ENCODE results near the gene MOCS3. TPM values are rescaled to one million over a fixed set of nuclear protein-coding genes. Genes with fewer than 3 reads are reported as not detected.

The MOCS3 gene
- total RNA-seq, 5 donors from 2014 or later (not counting 1 experiment from before 2014, with no cell fraction given) = 2.6 to 8.3 (median 7.6) TPM

DNA sequence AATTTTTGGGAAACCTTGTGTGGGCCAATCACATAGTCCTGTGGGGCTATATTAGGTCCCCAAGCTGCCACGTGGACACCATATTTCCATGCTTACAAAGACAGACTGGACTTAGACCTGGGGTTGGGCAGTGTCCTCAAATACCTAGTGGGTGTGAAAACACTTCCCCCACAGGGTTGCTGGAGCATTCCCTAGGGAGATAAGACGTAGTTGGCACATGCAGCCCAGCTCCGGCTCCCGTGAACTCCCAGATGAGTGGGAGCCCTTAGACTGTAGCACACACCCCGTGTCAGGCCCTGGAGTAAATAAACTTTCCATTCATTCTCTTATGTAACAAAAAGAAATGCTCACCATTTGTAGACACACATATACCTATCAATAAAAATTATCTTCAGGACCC lies 50.1 kb downstream of the MOCS3 start:
- Mint-ChIP-seq H3K27me3 (peaks cover 24 to 29% of the 10 kb centered on the region in 2 donors), H3K4me1 (no peaks in the 10 kb centered on the region), H3K36me3 (no peaks in the 10 kb centered on the region), H3K9me3 (no peaks in the 10 kb centered on the region), H3K27ac (no peak overlapping the region), H3K4me3 (no peak overlapping the region)
- WGBS (ENCODE audit: insufficient coverage) = no CpG with 5 or more reads among the region's 5 CpGs
- POLR2A ChIA-PET = no interaction called here
- no peaks in the 10 kb centered on the region for H3K36me3 ChIP-seq (ENCODE audit: control insufficient read depth in 2 of 2, extremely low read depth in 1 of 2, insufficient read depth in 1 of 2, low read length in 1 of 2)
- ATAC-seq (replicated peaks in 1 of 4) (no peak), DNase-seq (no peak)
- CTCF ChIA-PET = no interaction called here
- no peaks in the 10 kb centered on the region for H3K9me3 ChIP-seq
- H3K4me3 ChIP-seq (ENCODE audit: control insufficient read depth in 1 of 2, extremely low read depth in 1 of 2, low read length in 1 of 2) = no peak overlapping the region
- H3K27ac ChIP-seq (ENCODE audit: low read length) = no peak overlapping the region
- H3K4me1 ChIP-seq (ENCODE audit: control insufficient read depth in 1 of 2, extremely low read depth in 1 of 2, insufficient read depth in 2 of 2, low read length in 2 of 2) = no peaks in the 10 kb centered on the region
- H3K27me3 ChIP-seq (replicated peaks in 1 of 2; ENCODE audit: control insufficient read depth in 2 of 2, extremely low read depth in 1 of 2, insufficient read depth in 2 of 2, low read length in 1 of 2) = peaks cover 0 to 26% of the 10 kb centered on the region in 2 experiments

DNA sequence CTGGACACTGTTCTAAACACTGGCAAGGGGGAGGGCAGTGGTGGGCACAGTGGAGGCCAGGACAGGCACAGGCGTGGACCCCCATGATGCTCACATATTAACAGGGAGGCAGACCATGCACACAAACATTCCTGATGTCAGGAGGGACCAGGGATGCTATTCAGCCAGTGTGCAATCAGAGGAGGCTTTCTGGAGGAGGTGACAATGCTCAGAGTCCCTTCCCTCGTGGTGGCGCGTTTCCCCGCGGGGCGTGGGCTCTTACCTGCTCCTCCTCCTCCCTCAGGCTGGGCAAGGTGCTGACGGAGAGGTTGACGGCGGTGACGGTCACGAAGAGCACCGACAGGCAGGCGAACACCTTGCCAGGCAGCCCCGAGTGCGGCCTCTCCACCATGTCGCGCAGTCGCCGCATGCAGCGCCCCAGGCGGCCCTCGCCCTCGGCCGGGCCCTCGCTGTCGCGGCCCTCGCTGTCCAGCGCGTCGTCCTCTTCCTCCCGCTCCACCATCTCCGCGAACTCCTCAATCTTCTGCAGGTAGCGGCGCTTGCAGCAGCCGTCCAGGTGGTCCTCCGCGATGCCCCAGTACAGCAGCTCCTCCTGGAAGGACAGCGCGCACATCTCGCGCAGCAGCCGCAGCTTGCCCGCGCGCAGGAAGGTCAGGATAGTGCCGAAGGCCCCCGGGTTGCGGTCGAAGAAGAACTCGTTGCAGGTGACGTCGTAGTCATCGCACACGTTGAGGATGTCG lies 50.9 kb downstream of the MOCS3 start:
- Mint-ChIP-seq H3K36me3 (no peaks in the 10 kb centered on the region), H3K27ac (no peak overlapping the region), H3K4me3 (no peak overlapping the region), H3K4me1 (no peaks in the 10 kb centered on the region), H3K27me3 (peaks cover 29 to 37% of the 10 kb centered on the region in 2 donors), H3K9me3 (no peaks in the 10 kb centered on the region)
- CTCF ChIA-PET = no interaction called here
- H3K27me3 ChIP-seq (replicated peaks in 1 of 2; ENCODE audit: control insufficient read depth in 2 of 2, extremely low read depth in 1 of 2, insufficient read depth in 2 of 2, low read length in 1 of 2) = peaks cover 0 to 25% of the 10 kb centered on the region in 2 experiments
- no peaks in the 10 kb centered on the region for H3K36me3 ChIP-seq (ENCODE audit: control insufficient read depth in 2 of 2, extremely low read depth in 1 of 2, insufficient read depth in 1 of 2, low read length in 1 of 2)
- WGBS (ENCODE audit: insufficient coverage) = 88% methylated on average over 56 of the region's 58 CpGs
- H3K4me1 ChIP-seq (ENCODE audit: control insufficient read depth in 1 of 2, extremely low read depth in 1 of 2, insufficient read depth in 2 of 2, low read length in 2 of 2) = no peaks in the 10 kb centered on the region
- POLR2A ChIA-PET = no interaction called here
- no peak overlapping the region for H3K4me3 ChIP-seq (ENCODE audit: control insufficient read depth in 1 of 2, extremely low read depth in 1 of 2, low read length in 1 of 2)
- ATAC-seq (replicated peaks in 1 of 4) = no peak
- H3K9me3 ChIP-seq = no peaks in the 10 kb centered on the region
- no peak overlapping the region for H3K27ac ChIP-seq (ENCODE audit: low read length)
- DNase-seq = no peak

DNA sequence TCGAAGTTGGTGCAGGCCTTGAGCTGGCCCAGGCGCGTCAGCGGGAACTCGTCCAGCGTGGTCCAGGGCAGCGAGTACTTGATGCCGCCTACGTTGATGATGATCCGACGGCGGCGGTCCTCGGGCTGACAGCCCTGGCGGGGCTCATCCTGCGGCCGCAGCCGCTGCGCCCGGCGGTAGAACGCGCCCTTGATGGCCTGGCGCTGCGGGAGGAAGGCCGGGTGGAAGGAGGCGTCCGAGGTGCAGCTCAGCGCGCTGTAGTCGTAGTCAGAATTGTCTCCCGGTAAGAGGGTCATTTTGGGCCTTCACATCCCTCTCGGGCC lies 51.4 kb downstream of the MOCS3 start:
- Mint-ChIP-seq H3K27ac (no peak overlapping the region), H3K4me1 (no peaks in the 10 kb centered on the region), H3K36me3 (no peaks in the 10 kb centered on the region), H3K27me3 (peaks cover 33 to 39% of the 10 kb centered on the region in 2 donors), H3K9me3 (no peaks in the 10 kb centered on the region), H3K4me3 (no peak overlapping the region)
- ATAC-seq (replicated peaks in 1 of 4) (no peak), DNase-seq (no peak)
- Histone ChIP-seq H3K4me1 (ENCODE audit: control insufficient read depth in 1 of 2, extremely low read depth in 1 of 2, insufficient read depth in 2 of 2, low read length in 2 of 2) (no peaks in the 10 kb centered on the region), H3K36me3 (ENCODE audit: control insufficient read depth in 2 of 2, extremely low read depth in 1 of 2, insufficient read depth in 1 of 2, low read length in 1 of 2) (no peaks in the 10 kb centered on the region), H3K9me3 (no peaks in the 10 kb centered on the region), H3K27me3 (replicated peaks in 1 of 2; ENCODE audit: control insufficient read depth in 2 of 2, extremely low read depth in 1 of 2, insufficient read depth in 2 of 2, low read length in 1 of 2) (peaks cover 0 to 25% of the 10 kb centered on the region in 2 experiments), H3K4me3 (ENCODE audit: control insufficient read depth in 1 of 2, extremely low read depth in 1 of 2, low read length in 1 of 2) (no peak overlapping the region), H3K27ac (ENCODE audit: low read length) (no peak overlapping the region)
- ChIA-PET POLR2A (no interaction called here), CTCF (no interaction called here)
- WGBS (ENCODE audit: insufficient coverage) = 87% methylated on average over 26 of the region's 33 CpGs

DNA sequence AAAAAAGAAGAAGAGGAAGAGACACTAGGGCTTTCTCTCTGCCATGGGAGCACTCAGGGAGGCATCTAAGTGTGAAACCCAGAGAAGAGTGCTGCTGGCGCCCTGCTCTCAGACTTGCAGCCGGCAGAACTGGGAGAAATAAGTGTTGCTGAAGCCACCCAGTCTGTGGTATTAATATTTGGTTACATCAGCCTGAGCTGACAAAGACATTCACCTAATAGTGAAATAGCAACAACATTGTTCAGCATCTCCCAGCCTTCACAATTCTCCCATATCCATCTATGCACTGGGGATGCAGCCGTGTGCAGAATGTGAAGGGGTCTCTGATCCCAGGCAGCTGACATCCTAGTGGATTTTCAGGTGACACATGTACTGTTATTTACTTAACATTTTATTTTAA lies 52.3 kb downstream of the MOCS3 start:
- ChIA-PET POLR2A (no interaction called here), CTCF (no interaction called here)
- Histone ChIP-seq H3K27ac (ENCODE audit: low read length) (no peak overlapping the region), H3K4me1 (ENCODE audit: control insufficient read depth in 1 of 2, extremely low read depth in 1 of 2, insufficient read depth in 2 of 2, low read length in 2 of 2) (no peaks in the 10 kb centered on the region), H3K4me3 (ENCODE audit: control insufficient read depth in 1 of 2, extremely low read depth in 1 of 2, low read length in 1 of 2) (no peak overlapping the region), H3K36me3 (ENCODE audit: control insufficient read depth in 2 of 2, extremely low read depth in 1 of 2, insufficient read depth in 1 of 2, low read length in 1 of 2) (no peaks in the 10 kb centered on the region), H3K27me3 (replicated peaks in 1 of 2; ENCODE audit: control insufficient read depth in 2 of 2, extremely low read depth in 1 of 2, insufficient read depth in 2 of 2, low read length in 1 of 2) (peaks cover 0 to 26% of the 10 kb centered on the region in 2 experiments), H3K9me3 (no peaks in the 10 kb centered on the region)
- H3K27ac Mint-ChIP-seq = no peak overlapping the region
- no peak for ATAC-seq (replicated peaks in 1 of 4)
- H3K9me3 Mint-ChIP-seq = no peaks in the 10 kb centered on the region
- peaks cover 29 to 36% of the 10 kb centered on the region in 2 donors for H3K27me3 Mint-ChIP-seq
- no peaks in the 10 kb centered on the region for H3K36me3 Mint-ChIP-seq
- H3K4me3 Mint-ChIP-seq = no peak overlapping the region
- no peak for DNase-seq
- no peaks in the 10 kb centered on the region for H3K4me1 Mint-ChIP-seq
- 88% methylated on average over 1 of the region's 3 CpGs for WGBS (ENCODE audit: insufficient coverage)

DNA sequence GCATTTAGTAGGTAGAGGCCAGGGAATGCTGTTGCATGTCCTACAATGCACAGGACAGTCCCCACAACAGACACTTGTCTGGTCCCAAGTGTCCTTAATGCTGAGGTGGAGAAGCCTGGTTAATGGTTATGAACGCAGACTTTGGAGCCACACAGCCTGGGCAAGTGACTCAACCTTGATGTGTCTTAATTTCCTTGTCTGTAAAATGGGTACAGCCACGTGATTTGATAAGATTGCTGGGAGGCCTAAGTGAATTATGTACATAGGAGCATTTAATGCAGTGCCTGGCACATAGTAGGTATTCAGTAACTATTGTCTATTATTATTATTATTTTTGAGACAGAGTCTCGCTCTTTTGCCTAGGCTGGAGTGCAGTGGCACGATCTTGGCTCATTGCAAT lies 52.9 kb downstream of the MOCS3 start:
- WGBS (ENCODE audit: insufficient coverage) = 65% methylated on average over 2 of the region's 4 CpGs
- H3K36me3 ChIP-seq (ENCODE audit: control insufficient read depth in 2 of 2, extremely low read depth in 1 of 2, insufficient read depth in 1 of 2, low read length in 1 of 2) = no peaks in the 10 kb centered on the region
- no peaks in the 10 kb centered on the region for H3K9me3 Mint-ChIP-seq
- H3K27me3 ChIP-seq (replicated peaks in 1 of 2; ENCODE audit: control insufficient read depth in 2 of 2, extremely low read depth in 1 of 2, insufficient read depth in 2 of 2, low read length in 1 of 2) = peaks cover 0 to 25% of the 10 kb centered on the region in 2 experiments
- H3K27me3 Mint-ChIP-seq = peaks cover 25 to 32% of the 10 kb centered on the region in 2 donors
- H3K9me3 ChIP-seq = no peaks in the 10 kb centered on the region
- H3K27ac ChIP-seq (ENCODE audit: low read length) = no peak overlapping the region
- H3K4me1 Mint-ChIP-seq = no peaks in the 10 kb centered on the region
- no peaks in the 10 kb centered on the region for H3K4me1 ChIP-seq (ENCODE audit: control insufficient read depth in 1 of 2, extremely low read depth in 1 of 2, insufficient read depth in 2 of 2, low read length in 2 of 2)
- no peak overlapping the region for H3K27ac Mint-ChIP-seq
- DNase-seq (no peak), ATAC-seq (replicated peaks in 1 of 4) (no peak)
- CTCF ChIA-PET = no interaction called here
- H3K4me3 Mint-ChIP-seq = no peak overlapping the region
- POLR2A ChIA-PET = no interaction called here
- H3K4me3 ChIP-seq (ENCODE audit: control insufficient read depth in 1 of 2, extremely low read depth in 1 of 2, low read length in 1 of 2) = no peak overlapping the region
- no peaks in the 10 kb centered on the region for H3K36me3 Mint-ChIP-seq

DNA sequence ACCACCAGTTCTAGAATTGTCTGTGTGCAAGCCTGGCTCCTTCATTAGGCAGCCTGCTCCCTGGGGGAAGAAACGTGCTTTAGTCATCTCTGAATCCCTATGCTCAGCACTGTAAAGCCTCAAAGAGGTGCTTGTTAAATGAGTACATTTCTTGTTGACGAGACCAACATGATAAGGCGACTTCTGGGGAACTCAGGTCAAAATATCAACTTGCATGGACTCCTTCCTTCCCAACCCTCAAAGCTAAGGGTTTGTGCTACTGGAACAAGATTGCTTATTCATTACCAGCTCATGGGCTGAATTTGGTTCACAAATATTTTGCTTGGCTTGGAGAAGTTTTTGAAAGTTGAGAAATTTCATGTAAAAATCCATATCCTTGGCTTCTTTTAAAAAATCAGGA lies 53.7 kb downstream of the MOCS3 start:
- no CpG with 5 or more reads among the region's 3 CpGs for WGBS (ENCODE audit: insufficient coverage)
- no peak for ATAC-seq (replicated peaks in 1 of 4)
- no peak overlapping the region for H3K27ac Mint-ChIP-seq
- peaks cover 32% of the 10 kb centered on the region in 2 donors for H3K27me3 Mint-ChIP-seq
- H3K36me3 Mint-ChIP-seq = no peaks in the 10 kb centered on the region
- ChIA-PET POLR2A (no interaction called here), CTCF (no interaction called here)
- no peaks in the 10 kb centered on the region for H3K4me1 Mint-ChIP-seq
- no peak for DNase-seq
- no peak overlapping the region for H3K4me3 Mint-ChIP-seq
- no peaks in the 10 kb centered on the region for H3K36me3 ChIP-seq (ENCODE audit: control insufficient read depth in 2 of 2, extremely low read depth in 1 of 2, insufficient read depth in 1 of 2, low read length in 1 of 2)
- peaks cover 0 to 25% of the 10 kb centered on the region in 2 experiments for H3K27me3 ChIP-seq (replicated peaks in 1 of 2; ENCODE audit: control insufficient read depth in 2 of 2, extremely low read depth in 1 of 2, insufficient read depth in 2 of 2, low read length in 1 of 2)
- no peaks in the 10 kb centered on the region for H3K4me1 ChIP-seq (ENCODE audit: control insufficient read depth in 1 of 2, extremely low read depth in 1 of 2, insufficient read depth in 2 of 2, low read length in 2 of 2)
- no peaks in the 10 kb centered on the region for H3K9me3 Mint-ChIP-seq
- H3K9me3 ChIP-seq = no peaks in the 10 kb centered on the region
- H3K27ac ChIP-seq (ENCODE audit: low read length) = no peak overlapping the region
- H3K4me3 ChIP-seq (ENCODE audit: control insufficient read depth in 1 of 2, extremely low read depth in 1 of 2, low read length in 1 of 2) = no peak overlapping the region

Measured in T-cell (primary cell).